Stimulated activated CD4-positive, alpha-beta T cell treated with anti-CD3 and anti-CD28 coated beads, Interleukin-15, amount 100 ng/mL, for 24 hours (primary cell): ENCODE results near the gene HYAL4.
"Not testable (repeated sequence)": the region's sequence is repeated elsewhere in the genome, so short reads cannot be mapped to it uniquely, and the experiment has no call there.

Experiments
- DNase-seq: peaks from one replicate; pipeline ENCODE4 v3.0.0-alpha.2; 2020

Gene HYAL4, protein sequence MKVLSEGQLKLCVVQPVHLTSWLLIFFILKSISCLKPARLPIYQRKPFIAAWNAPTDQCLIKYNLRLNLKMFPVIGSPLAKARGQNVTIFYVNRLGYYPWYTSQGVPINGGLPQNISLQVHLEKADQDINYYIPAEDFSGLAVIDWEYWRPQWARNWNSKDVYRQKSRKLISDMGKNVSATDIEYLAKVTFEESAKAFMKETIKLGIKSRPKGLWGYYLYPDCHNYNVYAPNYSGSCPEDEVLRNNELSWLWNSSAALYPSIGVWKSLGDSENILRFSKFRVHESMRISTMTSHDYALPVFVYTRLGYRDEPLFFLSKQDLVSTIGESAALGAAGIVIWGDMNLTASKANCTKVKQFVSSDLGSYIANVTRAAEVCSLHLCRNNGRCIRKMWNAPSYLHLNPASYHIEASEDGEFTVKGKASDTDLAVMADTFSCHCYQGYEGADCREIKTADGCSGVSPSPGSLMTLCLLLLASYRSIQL

DNA sequence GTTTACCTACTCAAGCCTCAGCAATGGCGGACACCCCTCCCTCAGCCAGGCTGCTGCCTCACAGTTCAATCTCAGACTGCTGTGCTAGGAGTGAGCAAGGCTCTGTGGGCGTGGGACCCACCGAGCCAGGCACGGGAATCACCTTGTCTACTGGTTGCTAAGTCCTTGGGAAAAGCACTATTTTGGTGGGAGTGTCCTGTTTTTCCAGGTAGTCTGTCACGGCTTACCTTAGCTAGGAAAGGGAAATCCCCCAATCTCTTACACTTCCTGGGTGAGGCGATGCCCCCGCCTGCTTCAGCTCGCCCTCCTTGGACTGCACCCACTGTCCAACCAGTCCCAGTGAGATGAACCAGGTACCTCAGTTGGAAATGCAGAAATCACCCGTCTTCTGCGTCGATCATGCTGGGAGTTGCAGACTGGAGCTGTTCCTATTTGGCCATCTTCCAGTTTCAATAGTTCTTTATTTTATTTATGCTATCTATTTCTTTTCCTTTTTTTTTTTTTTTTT is at the start of gene HYAL4:
Gene HYAL4, plus strand, starts transcription at position 458 of the 508 bp plus-strand sequence. CDS start 23,105 bp downstream, outside the sequence.
- DNase-seq: no peak

- DNase-seq: no peak
Observed at GRCh38 chr7:123795917-123796316, 49.1 kb upstream of the HYAL4 start.

- no peak for DNase-seq
Observed at GRCh38 chr7:123796568-123796967, 48.4 kb upstream of the HYAL4 start.

DNA sequence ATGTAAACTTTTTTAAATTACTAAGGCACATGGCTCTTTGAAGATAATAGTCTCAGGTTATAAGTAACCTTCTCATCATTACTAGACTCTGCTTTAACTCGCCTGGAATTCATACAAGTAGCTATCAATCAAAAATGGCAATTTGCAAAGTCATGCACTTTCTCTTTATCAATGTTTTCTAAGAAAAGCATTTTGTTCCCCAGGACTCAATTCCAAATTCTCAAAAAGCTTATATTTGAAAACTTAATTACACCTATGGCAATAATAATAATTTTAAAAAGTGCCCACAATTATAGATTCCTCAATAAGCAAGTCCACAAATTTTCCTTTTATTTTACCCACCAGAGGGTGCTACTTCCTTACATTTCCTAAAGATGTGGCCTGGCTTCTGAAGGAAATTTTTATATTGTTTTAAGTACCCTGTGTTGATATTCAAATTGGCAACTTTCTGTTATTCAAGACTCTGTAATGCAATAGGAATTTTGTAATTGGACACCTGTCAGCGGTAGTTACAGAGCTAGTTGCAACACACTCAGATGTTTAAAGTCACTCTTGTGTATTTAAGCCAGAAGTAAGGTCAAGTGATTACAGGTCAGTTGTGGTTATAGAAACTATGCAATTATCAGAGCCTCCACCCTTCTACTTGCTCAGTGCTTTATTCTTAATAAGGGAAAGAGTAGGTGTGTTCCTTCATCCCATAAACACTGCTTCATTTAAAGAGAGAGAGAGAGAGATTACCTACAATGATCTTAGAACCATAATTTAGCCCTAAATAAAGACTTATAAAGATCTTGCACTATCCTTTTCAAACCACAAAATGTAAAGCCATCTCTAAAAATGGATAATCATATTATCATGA is 47.1 kb upstream of the HYAL4 start:
- no peak for DNase-seq

GRCh38 chr7:123798532-123799188 is 46.3 kb upstream of the HYAL4 start:
- DNase-seq: no peak

GRCh38 chr7:123802249-123802648 is 42.7 kb upstream of the HYAL4 start:
- DNase-seq: no peak

GRCh38 chr7:123805287-123805686 is 39.7 kb upstream of the HYAL4 start:
- no peak for DNase-seq

DNA sequence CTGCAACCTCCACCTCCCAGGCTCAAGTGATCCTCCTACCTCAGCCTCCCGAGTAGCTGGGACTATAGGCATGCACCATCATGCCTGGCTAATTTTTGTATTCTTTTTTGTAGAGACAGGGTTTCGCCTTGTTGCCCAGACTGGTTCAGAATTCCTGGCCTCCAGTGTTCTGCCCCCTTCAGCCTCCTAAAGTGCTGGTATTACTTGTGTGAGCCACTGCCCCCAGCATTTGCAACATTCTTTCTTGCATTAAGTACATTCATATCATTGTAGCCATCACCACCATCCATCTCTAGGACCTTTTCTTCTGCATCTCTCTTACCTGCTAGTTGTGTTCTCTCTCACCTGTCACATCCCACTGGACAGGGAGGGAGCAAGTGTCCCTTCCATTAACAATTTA is 35.5 kb upstream of the HYAL4 start:
- DNase-seq: no peak

GRCh38 chr7:123811056-123811455 is 33.9 kb upstream of the HYAL4 start:
- DNase-seq: no peak

- no peak for DNase-seq
Observed at GRCh38 chr7:123816916-123817315, 28.1 kb upstream of the HYAL4 start.

GRCh38 chr7:123819001-123819400 is 26.0 kb upstream of the HYAL4 start:
- no peak for DNase-seq

DNA sequence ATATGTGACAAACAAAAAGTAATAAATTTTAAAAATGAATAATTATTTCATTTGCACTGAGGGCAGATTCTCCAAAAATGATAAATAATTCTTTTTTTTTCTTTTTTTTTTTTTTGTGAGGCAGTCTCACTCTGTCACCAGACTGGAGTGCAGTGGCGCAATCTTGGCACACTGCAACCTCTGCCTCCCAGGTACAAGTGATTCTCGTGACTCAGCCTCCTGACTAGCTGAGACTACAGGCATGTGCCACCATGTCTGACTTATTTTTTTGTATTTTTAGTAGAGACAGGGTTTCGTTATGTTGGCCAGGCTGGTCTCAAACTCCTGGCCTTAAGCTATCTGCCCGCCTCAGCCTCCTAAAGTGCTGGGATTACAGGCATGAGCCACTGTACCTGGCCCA is 25.2 kb upstream of the HYAL4 start:
- DNase-seq: not testable (repeated sequence)

GRCh38 chr7:123820864-123821263 is 24.1 kb upstream of the HYAL4 start:
- no peak for DNase-seq

GRCh38 chr7:123821320-123821719 is 23.6 kb upstream of the HYAL4 start:
- no peak for DNase-seq

GRCh38 chr7:123823898-123824753 is 20.8 kb upstream of the HYAL4 start:
- peak; percentile 67 for DNase-seq

GRCh38 chr7:123824754-123825067 is 20.3 kb upstream of the HYAL4 start:
- DNase-seq: no peak

- DNase-seq: no peak
Observed at GRCh38 chr7:123828805-123829204, 16.2 kb upstream of the HYAL4 start.

DNA sequence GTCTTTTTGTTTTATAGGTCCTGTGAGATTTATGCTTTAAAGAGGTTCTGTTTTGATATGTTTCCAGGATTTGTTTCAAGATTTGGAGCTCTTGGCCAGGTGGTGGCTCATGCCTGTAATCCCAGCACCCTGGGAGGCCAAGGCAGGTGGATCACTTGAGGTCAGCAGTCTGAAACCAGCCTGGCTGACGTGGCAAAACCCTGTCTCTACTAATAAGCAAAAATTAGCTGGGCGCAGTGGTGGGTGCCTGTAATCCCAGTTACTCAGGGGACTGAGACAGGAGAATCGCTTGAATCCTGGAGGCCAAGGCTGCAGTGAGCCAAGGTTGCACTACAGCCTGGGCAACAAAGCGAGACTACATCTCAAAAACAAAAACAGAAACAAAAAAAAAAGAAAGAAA is 8.3 kb upstream of the HYAL4 start:
- no peak for DNase-seq

DNA sequence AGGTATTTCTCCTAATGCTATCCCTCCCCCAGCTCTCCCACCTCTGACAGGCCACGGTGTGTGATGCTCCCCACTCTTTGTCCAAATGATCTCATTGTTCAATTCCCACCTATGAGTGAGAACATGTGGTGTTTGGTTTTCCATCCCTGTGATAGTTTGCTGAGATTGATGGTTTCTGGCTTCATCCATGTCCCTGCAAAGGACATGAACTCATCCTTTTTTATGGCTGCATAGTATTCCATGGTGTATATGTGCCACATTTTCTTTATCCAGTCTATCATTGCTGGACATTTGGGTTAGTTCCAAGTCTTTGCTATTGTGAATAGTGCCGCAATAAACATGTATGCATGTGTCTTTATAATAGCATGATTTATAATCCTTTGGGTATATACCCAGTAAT is 5.9 kb upstream of the HYAL4 start:
- DNase-seq: not testable (repeated sequence)

GRCh38 chr7:123844142-123844541 is 827 bp upstream of the HYAL4 start:
- DNase-seq: not testable (repeated sequence)

GRCh38 chr7:123845823-123846216 is 851 bp downstream of the HYAL4 start:
- DNase-seq: no peak

GRCh38 chr7:123846217-123846891 is 1.4 kb downstream of the HYAL4 start:
- DNase-seq: no peak
